Vagina (tissue), 2 donors: Measurements from ENCODE around the gene RASA3.

Experiments used
- CTCF ChIP-seq, 3 experiments: fragments of 450-650 bp in 2 of 3; fragments of 200-600 bp in 1 of 3; sonication (generic) in 1 of 3; IDR thresholded peaks; one replicate each; pipeline ENCODE4 v1.5.1; 2017 to 2019; ENCODE audit warnings: antibody characterized with exemption in 3 of 3, mild to moderate bottlenecking in 2 of 3, moderate library complexity in 2 of 3
- POLR2A ChIP-seq, 2 donors: fragments of 450-650 bp; IDR thresholded peaks; one replicate each; pipeline ENCODE4 v1.6.1; 2017; ENCODE audit warnings: antibody characterized with exemption in 2 of 2, mild to moderate bottlenecking in 2 of 2, moderate library complexity in 2 of 2
- POLR2AphosphoS5 ChIP-seq, 2 donors: sonication (generic); formaldehyde crosslinking; IDR thresholded peaks; one replicate each; pipeline ENCODE4 v1.9.0; 2017; ENCODE audit warnings: antibody characterized with exemption in 2 of 2, mild to moderate bottlenecking in 2 of 2, low read depth in 1 of 2; ENCODE audit not compliant: insufficient read depth in 1 of 2

- TF ChIP-seq CTCF (IDR thresholded peaks at IDR 0.05): no peak
- TF ChIP-seq POLR2A (IDR thresholded peaks at IDR 0.05): no peak
- peak in 1 of 2 donors; percentile 34 for TF ChIP-seq POLR2AphosphoS5 (IDR thresholded peaks at IDR 0.05; ENCODE audit: insufficient read depth in 1 of 2, low read depth in 1 of 2)
Measured at GRCh38 chr13:114099918-114100445, 32.4 kb downstream of the RASA3 start.
